Activated B cell treated with CpG ODN at 0.5 μM for 24 hours (primary cell): ENCODE measurements around the gene CD180. TPM values are rescaled to one million over a fixed set of nuclear protein-coding genes. Genes with fewer than 3 reads are reported as not detected.

Experiments used
- ATAC-seq: fragments of 200-7000 bp; cut with Tn5 transposase; one replicate; pipeline ENCODE4 v1.10.0; 2021; ENCODE audit warnings: low read depth, mild to moderate bottlenecking, moderate library complexity
- CTCF ChIA-PET: fragments of 350-600 bp; sonication (Branson Sonifier 250); formaldehyde crosslinking; loops from one replicate; lab custom pipeline; 2021; ENCODE audit warnings: antibody characterized with exemption; lab: Charles Lee
- POLR2A ChIA-PET: fragments of 350-600 bp; sonication (Branson Sonifier 250); formaldehyde crosslinking; loops from one replicate; lab custom pipeline; 2021; ENCODE audit warnings: antibody characterized with exemption; lab: Charles Lee
- DNase-seq: peaks from one replicate; pipeline ENCODE4 v3.0.0; 2022
- H3K27ac Mint-ChIP-seq: one replicate; pipeline ENCODE4 v1.8.0; 2020; ENCODE audit warnings: mixed read lengths
- H3K27me3 Mint-ChIP-seq: one replicate; pipeline ENCODE4 v1.8.0; 2021; ENCODE audit warnings: mixed read lengths
- H3K36me3 Mint-ChIP-seq: one replicate; pipeline ENCODE4 v1.8.0; 2021; ENCODE audit warnings: low read depth, mixed read lengths
- H3K4me1 Mint-ChIP-seq: one replicate; pipeline ENCODE4 v1.8.0; 2021; ENCODE audit warnings: mixed read lengths
- H3K4me3 Mint-ChIP-seq: one replicate; pipeline ENCODE4 v1.8.0; 2020; ENCODE audit warnings: mild to moderate bottlenecking, mixed read lengths
- H3K9me3 Mint-ChIP-seq: one replicate; pipeline ENCODE4 v1.8.0; 2020; ENCODE audit warnings: mixed read lengths
- CTCF ChIP-seq: fragments of 200-600 bp; IDR thresholded peaks from one replicate; pipeline ENCODE4 v1.8.0; 2022; ENCODE audit warnings: antibody characterized with exemption, mild to moderate bottlenecking
- intact Hi-C: fragments of 100-400 bp; cut with micrococcal nuclease; formaldehyde crosslinking; loops from one replicate; pipeline ENCODE4 v1.15.1; 2024
- total RNA-seq: library from RNA; stranded (reverse); gene quantifications from 2 replicates; pipeline ENCODE4 v1.2.3, GENCODE V29; 2022

Gene CD180
- total RNA-seq, 1 donor from 2014 or later: 35.7 TPM

GRCh38 chr5:67164856-67165525, 31.6 kb downstream of the CD180 start:
- H3K36me3 Mint-ChIP-seq: peaks cover 9% of the 10 kb centered on the region
- intact Hi-C loops: loop anchor here (5.0 kb wide), 1 partner anchor 1107 kb away; no protein-coding TSS in a partner anchor
- ChIA-PET CTCF (interaction anchor here (1.1 to 7.8 kb wide), 5 partner anchors 26 to 1087 kb away, joined by 3 to 164 read pairs (median 7); no protein-coding TSS in a partner anchor), POLR2A (interaction anchor here (4.3 to 10.9 kb wide), 2 partner anchors 26 to 38 kb away, joined by 60 to 214 read pairs; partner anchors contain the start of gene CD180)
- H3K9me3 Mint-ChIP-seq: no peaks in the 10 kb centered on the region
- DNase-seq: no peak
- H3K4me3 Mint-ChIP-seq: no peak overlapping the region
- no peaks in the 10 kb centered on the region for H3K27me3 Mint-ChIP-seq
- no peak for ATAC-seq
- TF ChIP-seq CTCF: no peak
- peaks cover 27% of the 10 kb centered on the region for H3K4me1 Mint-ChIP-seq
- peak overlapping the region; percentile 53 for H3K27ac Mint-ChIP-seq

GRCh38 chr5:67163863-67164595, 32.6 kb downstream of the CD180 start:
- no peak for DNase-seq
- ATAC-seq: no peak
- no peaks in the 10 kb centered on the region for H3K9me3 Mint-ChIP-seq
- ChIA-PET POLR2A (interaction anchor here (0.5 to 10.9 kb wide), 2 partner anchors 39 to 57 kb away, joined by 4 to 214 read pairs; partner anchors contain the start of gene CD180), CTCF (interaction anchor here (1.1 to 7.8 kb wide), 4 partner anchors 27 to 1088 kb away, joined by 3 to 164 read pairs (median 6); no protein-coding TSS in a partner anchor)
- H3K4me1 Mint-ChIP-seq: peaks cover 27% of the 10 kb centered on the region
- no peak for TF ChIP-seq CTCF
- peaks cover 9% of the 10 kb centered on the region for H3K36me3 Mint-ChIP-seq
- H3K27me3 Mint-ChIP-seq: no peaks in the 10 kb centered on the region
- H3K4me3 Mint-ChIP-seq: no peak overlapping the region
- intact Hi-C loops: no loop called here
- H3K27ac Mint-ChIP-seq: no peak overlapping the region

GRCh38 chr5:67163231-67163756, 33.3 kb downstream of the CD180 start:
- ATAC-seq: no peak
- no peak overlapping the region for H3K4me3 Mint-ChIP-seq
- DNase-seq: no peak
- TF ChIP-seq CTCF: no peak
- POLR2A ChIA-PET: interaction anchor here (0.5 to 10.9 kb wide), 2 partner anchors 39 to 58 kb away, joined by 4 to 214 read pairs; partner anchors contain the start of gene CD180
- H3K27me3 Mint-ChIP-seq: no peaks in the 10 kb centered on the region
- no peak overlapping the region for H3K27ac Mint-ChIP-seq
- no peaks in the 10 kb centered on the region for H3K9me3 Mint-ChIP-seq
- CTCF ChIA-PET: interaction anchor here (1.0 to 1.6 kb wide), 2 partner anchors 46 to 83 kb away, joined by 3 to 8 read pairs; no protein-coding TSS in a partner anchor
- peaks cover 9% of the 10 kb centered on the region for H3K36me3 Mint-ChIP-seq
- peaks cover 27% of the 10 kb centered on the region for H3K4me1 Mint-ChIP-seq
- intact Hi-C loops: no loop called here

- Mint-ChIP-seq H3K36me3 (peaks cover 9% of the 10 kb centered on the region), H3K9me3 (no peaks in the 10 kb centered on the region), H3K27me3 (no peaks in the 10 kb centered on the region), H3K4me3 (no peak overlapping the region), H3K27ac (no peak overlapping the region), H3K4me1 (peaks cover 20% of the 10 kb centered on the region)
- CTCF ChIA-PET: interaction anchor here (0.9 to 1.2 kb wide), 2 partner anchors 30 to 47 kb away, joined by 3 to 6 read pairs; no protein-coding TSS in a partner anchor
- ATAC-seq (no peak), DNase-seq (no peak)
- intact Hi-C loops: no loop called here
- POLR2A ChIA-PET: interaction anchor here (0.5 to 10.9 kb wide), 3 partner anchors 41 to 1836 kb away, joined by 3 to 214 read pairs (median 4); partner anchors contain the start of gene CD180
- TF ChIP-seq CTCF: no peak
These were observed 34.8 kb downstream of the CD180 start for GRCh38 chr5:67161767-67162166.
